GM12878 (cell line): ENCODE data around the gene SMIM38. TPM values are rescaled to one million over a fixed set of nuclear protein-coding genes. Genes with fewer than 3 reads are reported as not detected.

Source experiments
- ATAC-seq: fragments of 200-7000 bp; cut with Tn5 transposase; 3 replicates; pipeline ENCODE4 v1.9.1; 2020; ENCODE audit warnings: mild to moderate bottlenecking, moderate library complexity
- BruUV-seq: library from RNA; stranded (reverse); fragments of 400-500 nt; replicated peaks from 2 replicates; lab custom pipeline; 2021; lab: Mats Ljungman, UMichigan
- CTCF ChIA-PET: fragments of 300-600 bp; sonication (Branson Sonifier 250); formaldehyde crosslinking; extraction: SDS; loops from one replicate; lab custom pipeline; 2021; ENCODE audit warnings: inconsistent platforms; lab: Yijun Ruan, JAX
- POLR2A ChIA-PET: fragments of 350-600 bp; formaldehyde crosslinking; extraction: SDS; loops from one replicate; lab custom pipeline; 2021; ENCODE audit warnings: inconsistent platforms; lab: Charles Lee
- RAD21 ChIA-PET: fragments of 300-600 bp; sonication (Branson Sonifier 250); formaldehyde crosslinking; loops from one replicate; lab custom pipeline; 2023; ENCODE audit warnings: antibody characterized with exemption; ENCODE audit not compliant: unreplicated experiment; lab: Charles Lee
- SMC1A ChIA-PET: fragments of 300-600 bp; sonication (Branson Sonifier 250); formaldehyde crosslinking; loops from one replicate; lab custom pipeline; 2023; ENCODE audit not compliant: unreplicated experiment, uncharacterized antibody; lab: Charles Lee
- DNase-seq: peaks from one replicate; pipeline ENCODE4 v3.0.0-alpha.2; 2011; ENCODE audit warnings: low read depth, low spot score
- FAIRE-seq: peaks from 3 replicates; lab custom pipeline; 2011; peaks lifted over from hg19 to GRCh38; lab: Jason Lieb, UNC
- H2AFZ ChIP-seq: 2 replicates; pipeline ENCODE4 v1.6.0; 2011; ENCODE audit warnings: low read depth, low read length, control low read depth; ENCODE audit not compliant: control insufficient read depth
- H3K27ac ChIP-seq: 2 replicates; pipeline ENCODE4 v1.5.1; 2011; ENCODE audit warnings: control low read depth; ENCODE audit not compliant: control insufficient read depth, insufficient read depth
- H3K27me3 ChIP-seq, 2 experiments: replicated peaks in 1 of 2; 2 replicates each; pipeline versions ENCODE4 v1.6.0 to v1.6.1; 2011; ENCODE audit warnings: low read length in 1 of 2; ENCODE audit not compliant: control insufficient read depth in 2 of 2, insufficient read depth in 2 of 2
- H3K36me3 ChIP-seq, 2 experiments: 2 replicates each; pipeline ENCODE4 v1.5.1; 2011; ENCODE audit warnings: low read length in 1 of 2; ENCODE audit not compliant: control insufficient read depth in 2 of 2, insufficient read depth in 2 of 2
- H3K4me1 ChIP-seq: 2 replicates; pipeline ENCODE4 v1.6.1; 2011; ENCODE audit warnings: mild to moderate bottlenecking, low read length, moderate library complexity, mixed read lengths; ENCODE audit not compliant: control insufficient read depth, insufficient read depth
- H3K4me2 ChIP-seq: 2 replicates; pipeline ENCODE4 v1.6.0; 2011; ENCODE audit warnings: control low read depth; ENCODE audit not compliant: control insufficient read depth, insufficient read depth
- H3K4me3 ChIP-seq: fragments of 200-600 bp; sonication (generic); 2 replicates; pipeline ENCODE4 v1.5.1; 2016
- H3K79me2 ChIP-seq: 2 replicates; pipeline ENCODE4 v1.6.0; 2011; ENCODE audit warnings: low read length; ENCODE audit not compliant: control insufficient read depth, insufficient read depth
- H3K9ac ChIP-seq: 2 replicates; pipeline ENCODE4 v1.8.0; 2011; ENCODE audit warnings: low read length, control low read depth, mixed read lengths; ENCODE audit not compliant: control insufficient read depth, insufficient read depth
- H3K9me3 ChIP-seq: replicated peaks from 3 replicates; pipeline ENCODE4 v1.5.1; 2011; ENCODE audit warnings: mild to moderate bottlenecking, low read length; ENCODE audit not compliant: control insufficient read depth, insufficient read depth
- H4K20me1 ChIP-seq: 2 replicates; pipeline ENCODE4 v1.6.0; 2011; ENCODE audit not compliant: control insufficient read depth, insufficient read depth
- ATF7 ChIP-seq: fragments of 450-650 bp; IDR thresholded peaks from 2 replicates; pipeline ENCODE4 v1.6.1; 2016; ENCODE audit warnings: low read depth, mild to moderate bottlenecking
- FOS ChIP-seq: IDR thresholded peaks from 3 replicates; pipeline ENCODE4 v1.6.1; 2011; ENCODE audit warnings: borderline replicate concordance; ENCODE audit not compliant: insufficient read length; ENCODE audit errors: extremely low read depth
- HDGF ChIP-seq: fragments of 450-650 bp; IDR thresholded peaks from 2 replicates; pipeline ENCODE4 v1.6.1; 2016; ENCODE audit warnings: antibody characterized with exemption
- KLF5 ChIP-seq: fragments of 450-650 bp; IDR thresholded peaks from 2 replicates; pipeline ENCODE4 v1.6.1; 2014; ENCODE audit warnings: mild to moderate bottlenecking; ENCODE audit not compliant: partially characterized antibody
- NFIC ChIP-seq: IDR thresholded peaks from 2 replicates; pipeline ENCODE4 v1.6.1; 2012; ENCODE audit warnings: low read depth, mild to moderate bottlenecking, inconsistent platforms, low read length, moderate library complexity
- PKNOX1 ChIP-seq: fragments of 450-650 bp; IDR thresholded peaks from 2 replicates; pipeline ENCODE4 v1.6.1; 2016; ENCODE audit warnings: mild to moderate bottlenecking
- POLR2A ChIP-seq: IDR thresholded peaks from 2 replicates; pipeline ENCODE4 v1.6.1; 2011; ENCODE audit warnings: low read depth, mild to moderate bottlenecking, low read length
- RELA ChIP-seq: fragments of 450-650 bp; IDR thresholded peaks from 2 replicates; pipeline ENCODE4 v1.8.0; 2014; ENCODE audit warnings: borderline replicate concordance; ENCODE audit not compliant: partially characterized antibody
- SREBF1 ChIP-seq: IDR thresholded peaks from 2 replicates; pipeline ENCODE4 v1.6.1; 2012; ENCODE audit warnings: mild to moderate bottlenecking, low read length
- SREBF2 ChIP-seq: IDR thresholded peaks from 2 replicates; pipeline ENCODE4 v1.6.1; 2012; ENCODE audit warnings: mild to moderate bottlenecking, low read length
- WGBS: methylation state at CpG from one replicate; pipeline ENCODE4 v1.1.6; 2016; ENCODE audit warnings: low lambda C conversion rate; ENCODE audit not compliant: insufficient replicate concordance, insufficient coverage; ENCODE audit errors: missing lambda C conversion rate; 5-methylcytosine and 5-hydroxymethylcytosine counted together
- in situ Hi-C: fragments of 300-500 bp; cut with MboI; formaldehyde crosslinking; loops from 9 replicates; pipeline ENCODE4 v1.14.3; 2018; ENCODE audit warnings: mixed read lengths
- intact Hi-C: fragments of 100-400 bp; cut with micrococcal nuclease; formaldehyde crosslinking; loops from one replicate; pipeline ENCODE4 v1.14.2; 2022; ENCODE audit not compliant: unreplicated experiment
- polyA plus RNA-seq, 11 experiments: library from polyadenylated mRNA; depleted of rRNA in 4 of 11; unstranded in 6 of 11; stranded (reverse) in 5 of 11; fragments of >200 nt; fragmentation: Nextera tagmentation in 4 of 11; fragmentation: Illumina TruSeq in 1 of 11; extraction: Ambion mirVana in 4 of 11; extraction: Trizol in 1 of 11; gene quantifications; 1 replicate in 1 of 11; 2 replicates in 10 of 11; pipeline versions ENCODE4 v1.2.1 to v1.2.3, GENCODE V29; 2011 to 2016; ENCODE audit warnings: inconsistent platforms in 2 of 11, missing spikeins in 2 of 11, low read depth in 1 of 11
- total RNA-seq, 4 experiments: library from RNA; depleted of rRNA in 3 of 4; stranded (reverse); fragments of >200 nt in 3 of 4; fragmentation: Illumina TruSeq in 1 of 4; extraction: Trizol in 1 of 4; gene quantifications; 2 replicates each; pipeline versions ENCODE4 v1.2.1 to v1.2.3, GENCODE V29; 2013 to 2021
- TF ChIP-seq, protein P1 (sequence below): fragments of 150-350 bp; IDR thresholded peaks from 2 replicates; pipeline ENCODE4 v1.6.1; 2016; ENCODE audit warnings: low read depth, low read length
- TF ChIP-seq, protein P2 (sequence below): fragments of 450-650 bp; IDR thresholded peaks from 2 replicates; pipeline ENCODE4 v1.6.1; 2017; ENCODE audit warnings: mild to moderate bottlenecking

Gene SMIM38
- total and polyA plus RNA-seq, 10 of the 15 experiments (the other 5 are each of a cell fraction or from before 2014, with no cell fraction given) = 0.15 to 5.0 (median 2.1) TPM; not detected in 1

GRCh38 chr11:69116671-69117070, 39.1 kb upstream of the SMIM38 start:
- no peaks in the 10 kb centered on the region for H4K20me1 ChIP-seq
- intact Hi-C loops (no loop called here), in situ Hi-C loops (no loop called here)
- H3K9me3 ChIP-seq = no peaks in the 10 kb centered on the region; the same call in 2 of the 3 replicates
- no peak overlapping the region for H3K4me3 ChIP-seq
- no peak for DNase-seq
- no peak overlapping the region for H3K4me2 ChIP-seq
- H3K36me3 ChIP-seq = no peaks in the 10 kb centered on the region
- no peak for ATAC-seq
- no peak overlapping the region for H2AFZ ChIP-seq
- H3K4me1 ChIP-seq = no peaks in the 10 kb centered on the region
- no peaks in the 10 kb centered on the region for H3K79me2 ChIP-seq
- WGBS = 24% methylated on average over 10 of the region's 10 CpGs
- no TSS peak for BruUV-seq
- CTCF ChIA-PET = no interaction called here
- SMC1A ChIA-PET = no interaction called here
- RAD21 ChIA-PET = no interaction called here
- H3K27me3 ChIP-seq = no peaks in the 10 kb centered on the region; a peak in 1 of 4 replicates
- no peak overlapping the region for H3K9ac ChIP-seq
- no peak for FAIRE-seq
- POLR2A ChIA-PET = no interaction called here
- H3K27ac ChIP-seq = no peak overlapping the region
- TF ChIP-seq ATF7 = no peak
- TF ChIP-seq POLR2A = no peak
- TF ChIP-seq PKNOX1 = no peak
- no peak for TF ChIP-seq KLF5
- TF ChIP-seq, protein P1, sequence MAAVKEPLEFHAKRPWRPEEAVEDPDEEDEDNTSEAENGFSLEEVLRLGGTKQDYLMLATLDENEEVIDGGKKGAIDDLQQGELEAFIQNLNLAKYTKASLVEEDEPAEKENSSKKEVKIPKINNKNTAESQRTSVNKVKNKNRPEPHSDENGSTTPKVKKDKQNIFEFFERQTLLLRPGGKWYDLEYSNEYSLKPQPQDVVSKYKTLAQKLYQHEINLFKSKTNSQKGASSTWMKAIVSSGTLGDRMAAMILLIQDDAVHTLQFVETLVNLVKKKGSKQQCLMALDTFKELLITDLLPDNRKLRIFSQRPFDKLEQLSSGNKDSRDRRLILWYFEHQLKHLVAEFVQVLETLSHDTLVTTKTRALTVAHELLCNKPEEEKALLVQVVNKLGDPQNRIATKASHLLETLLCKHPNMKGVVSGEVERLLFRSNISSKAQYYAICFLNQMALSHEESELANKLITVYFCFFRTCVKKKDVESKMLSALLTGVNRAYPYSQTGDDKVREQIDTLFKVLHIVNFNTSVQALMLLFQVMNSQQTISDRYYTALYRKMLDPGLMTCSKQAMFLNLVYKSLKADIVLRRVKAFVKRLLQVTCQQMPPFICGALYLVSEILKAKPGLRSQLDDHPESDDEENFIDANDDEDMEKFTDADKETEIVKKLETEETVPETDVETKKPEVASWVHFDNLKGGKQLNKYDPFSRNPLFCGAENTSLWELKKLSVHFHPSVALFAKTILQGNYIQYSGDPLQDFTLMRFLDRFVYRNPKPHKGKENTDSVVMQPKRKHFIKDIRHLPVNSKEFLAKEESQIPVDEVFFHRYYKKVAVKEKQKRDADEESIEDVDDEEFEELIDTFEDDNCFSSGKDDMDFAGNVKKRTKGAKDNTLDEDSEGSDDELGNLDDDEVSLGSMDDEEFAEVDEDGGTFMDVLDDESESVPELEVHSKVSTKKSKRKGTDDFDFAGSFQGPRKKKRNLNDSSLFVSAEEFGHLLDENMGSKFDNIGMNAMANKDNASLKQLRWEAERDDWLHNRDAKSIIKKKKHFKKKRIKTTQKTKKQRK = no peak
- TF ChIP-seq NFIC = no peak
- no peak for TF ChIP-seq FOS
- TF ChIP-seq, protein P2, sequence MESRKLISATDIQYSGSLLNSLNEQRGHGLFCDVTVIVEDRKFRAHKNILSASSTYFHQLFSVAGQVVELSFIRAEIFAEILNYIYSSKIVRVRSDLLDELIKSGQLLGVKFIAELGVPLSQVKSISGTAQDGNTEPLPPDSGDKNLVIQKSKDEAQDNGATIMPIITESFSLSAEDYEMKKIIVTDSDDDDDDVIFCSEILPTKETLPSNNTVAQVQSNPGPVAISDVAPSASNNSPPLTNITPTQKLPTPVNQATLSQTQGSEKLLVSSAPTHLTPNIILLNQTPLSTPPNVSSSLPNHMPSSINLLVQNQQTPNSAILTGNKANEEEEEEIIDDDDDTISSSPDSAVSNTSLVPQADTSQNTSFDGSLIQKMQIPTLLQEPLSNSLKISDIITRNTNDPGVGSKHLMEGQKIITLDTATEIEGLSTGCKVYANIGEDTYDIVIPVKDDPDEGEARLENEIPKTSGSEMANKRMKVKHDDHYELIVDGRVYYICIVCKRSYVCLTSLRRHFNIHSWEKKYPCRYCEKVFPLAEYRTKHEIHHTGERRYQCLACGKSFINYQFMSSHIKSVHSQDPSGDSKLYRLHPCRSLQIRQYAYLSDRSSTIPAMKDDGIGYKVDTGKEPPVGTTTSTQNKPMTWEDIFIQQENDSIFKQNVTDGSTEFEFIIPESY = no peak
- TF ChIP-seq HDGF = no peak
- no peak for TF ChIP-seq RELA
- TF ChIP-seq SREBF2 = no peak
- TF ChIP-seq SREBF1 = no peak
